COLO668 (cell line): Measurements from ENCODE around the gene POLR3K.
"Not testable (repeated sequence)": the region's sequence is repeated elsewhere in the genome, so short reads cannot be mapped to it uniquely, and the experiment has no call there.

Source experiments
- DNase-seq: peaks from one replicate; lab custom pipeline; 2025; ENCODE audit not compliant: unreplicated experiment; lab: John Stamatoyannopoulos, UW

The POLR3K gene

DNA sequence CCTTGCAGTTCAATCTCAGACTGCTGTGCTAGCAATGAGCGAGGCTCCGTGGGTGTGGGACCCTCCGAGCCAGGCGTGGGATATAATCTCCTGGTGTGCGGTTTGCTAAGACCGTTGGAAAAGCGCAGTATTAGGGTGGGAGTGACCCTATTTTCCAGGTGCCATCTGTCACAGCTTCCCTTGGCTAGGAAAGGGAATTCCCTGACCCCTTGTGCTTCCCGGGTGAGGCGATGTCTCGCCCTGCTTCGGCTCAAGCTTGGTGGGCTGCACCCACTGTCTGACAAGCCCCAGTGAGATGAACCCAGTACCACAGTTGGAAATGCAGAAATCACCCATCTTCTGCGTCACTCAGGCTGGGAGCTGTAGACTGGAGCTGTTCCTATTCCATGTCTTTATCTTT, 32.5 kb downstream of the POLR3K start:
- DNase-seq: not testable (repeated sequence)

DNA sequence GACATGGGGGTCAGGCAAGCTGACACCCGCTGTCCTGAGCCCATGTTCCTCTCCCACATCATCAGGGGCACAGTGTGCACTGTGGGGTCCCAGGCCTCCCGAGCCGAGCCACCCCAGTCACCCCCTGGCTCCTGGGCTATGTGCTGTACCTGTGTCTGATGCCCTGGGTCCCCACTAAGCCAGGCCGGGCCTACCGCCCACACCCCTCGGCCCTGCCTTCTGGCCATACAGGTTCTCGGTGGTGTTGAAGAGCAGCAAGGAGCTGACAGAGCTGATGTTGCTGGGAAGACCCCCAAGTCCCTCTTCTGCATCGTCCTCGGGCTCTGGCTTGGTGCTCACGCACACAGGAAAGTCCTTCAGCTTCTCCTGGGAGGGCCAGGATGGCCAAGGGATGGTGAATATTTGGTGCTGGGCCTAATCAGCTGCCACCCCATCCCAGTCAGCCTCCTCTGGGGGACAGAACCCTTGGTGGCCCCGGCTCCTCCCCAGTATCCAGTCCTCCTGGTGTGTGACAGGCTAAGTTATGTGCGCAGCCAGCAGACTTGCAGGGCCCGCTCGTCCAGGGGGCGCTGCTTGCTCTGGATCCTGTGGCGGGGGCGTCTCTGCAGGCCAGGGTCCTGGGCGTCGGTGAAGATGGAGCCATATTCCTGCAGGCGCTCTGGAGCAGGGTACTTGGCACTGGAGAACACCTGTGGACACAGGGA, 36.2 kb downstream of the POLR3K start:
- not testable (repeated sequence) for DNase-seq

DNA sequence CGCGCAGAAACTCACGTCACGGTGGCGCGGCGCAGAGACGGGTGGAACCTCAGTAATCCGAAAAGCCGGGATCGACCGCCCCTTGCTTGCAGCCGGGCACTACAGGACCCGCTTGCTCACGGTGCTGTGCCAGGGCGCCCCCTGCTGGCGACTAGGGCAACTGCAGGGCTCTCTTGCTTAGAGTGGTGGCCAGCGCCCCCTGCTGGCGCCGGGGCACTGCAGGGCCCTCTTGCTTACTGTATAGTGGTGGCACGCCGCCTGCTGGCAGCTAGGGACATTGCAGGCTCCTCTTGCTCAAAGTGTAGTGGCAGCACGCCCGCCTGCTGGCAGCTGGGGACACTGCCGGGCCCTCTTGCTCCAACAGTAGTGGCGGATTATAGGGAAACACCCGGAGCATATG, 42.6 kb downstream of the POLR3K start:
- peak; percentile 75 for DNase-seq

DNA sequence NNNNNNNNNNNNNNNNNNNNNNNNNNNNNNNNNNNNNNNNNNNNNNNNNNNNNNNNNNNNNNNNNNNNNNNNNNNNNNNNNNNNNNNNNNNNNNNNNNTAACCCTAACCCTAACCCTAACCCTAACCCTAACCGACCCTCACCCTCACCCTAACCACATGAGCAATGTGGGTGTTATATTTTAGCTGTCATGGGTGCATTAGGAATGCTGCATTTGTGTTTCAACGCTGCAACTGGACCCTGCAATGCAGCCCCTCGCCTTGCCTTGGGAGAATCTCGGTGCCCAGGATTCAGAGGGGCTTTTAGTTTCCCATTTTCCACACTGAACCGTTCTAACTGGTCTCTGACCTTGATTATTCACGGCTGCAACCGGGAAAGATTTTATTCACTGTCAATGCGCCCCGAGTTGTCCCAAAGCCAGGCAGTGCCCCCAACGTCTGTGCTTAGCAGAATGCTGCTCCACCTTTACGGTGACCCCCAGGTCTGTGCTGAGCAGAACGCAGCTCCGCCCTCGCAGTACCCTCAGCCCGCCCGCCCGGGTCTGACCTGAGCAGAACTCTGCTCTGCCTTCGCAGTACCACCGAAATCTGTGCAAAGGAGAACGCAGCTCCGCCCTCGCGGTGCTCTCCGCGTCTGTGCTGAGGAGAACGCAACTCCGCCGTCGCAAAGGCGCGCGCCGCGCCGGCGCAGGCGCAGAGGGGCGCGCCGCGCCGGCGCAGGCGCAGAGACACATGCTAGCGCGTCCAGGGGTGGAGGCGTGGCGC, 43.3 kb downstream of the POLR3K start:
- no peak for DNase-seq
